GM18511 (cell line): ENCODE results near the gene TST.
"Not testable (repeated sequence)": the region's sequence is repeated elsewhere in the genome, so short reads cannot be mapped to it uniquely, and the experiment has no call there.

ENCODE experiments used
- ATAC-seq: cut with Tn5 transposase; IDR thresholded peaks from one replicate; pipeline ENCODE4 v1.9.1; 2021; ENCODE audit warnings: mild to moderate bottlenecking, moderate library complexity; ENCODE audit not compliant: unreplicated experiment

The TST gene

DNA sequence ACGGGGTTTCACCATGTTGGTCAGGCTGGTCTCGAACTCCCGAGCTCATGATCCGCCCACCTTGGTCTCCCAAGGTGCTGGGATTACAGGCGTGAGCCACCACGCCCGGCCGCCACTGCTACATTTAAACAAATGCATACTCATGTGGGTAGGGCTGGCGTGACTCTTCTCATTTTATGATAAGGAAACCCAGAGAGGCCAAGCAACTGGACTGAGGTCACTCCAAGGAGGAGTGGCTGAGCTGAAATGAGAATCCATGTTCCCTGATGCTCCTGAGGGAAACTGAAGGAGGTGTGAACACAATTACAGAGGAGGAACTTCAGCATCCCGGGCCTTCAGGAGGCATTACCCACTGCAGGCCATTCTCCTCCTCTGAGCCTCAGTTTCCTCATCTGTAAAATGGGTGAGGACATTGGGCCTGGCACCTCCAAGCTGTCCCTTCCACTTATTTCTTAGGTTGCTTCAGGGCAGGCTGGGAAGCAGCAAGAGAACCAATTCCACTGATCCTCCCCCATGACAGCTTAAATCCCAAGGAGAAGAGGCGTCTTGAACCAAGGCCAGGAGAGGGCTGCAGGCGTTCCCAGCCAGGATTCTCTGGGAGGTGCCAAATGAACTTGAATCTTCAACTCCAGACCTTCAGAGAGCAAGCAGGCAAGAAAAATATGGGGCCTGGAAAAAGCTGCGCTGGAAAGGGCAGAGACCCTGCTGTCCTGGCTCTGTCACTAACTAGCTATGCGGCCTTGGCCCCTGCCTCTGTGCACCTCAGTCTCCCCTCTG, 2.9 kb downstream of the TST start:
- ATAC-seq = no peak

DNA sequence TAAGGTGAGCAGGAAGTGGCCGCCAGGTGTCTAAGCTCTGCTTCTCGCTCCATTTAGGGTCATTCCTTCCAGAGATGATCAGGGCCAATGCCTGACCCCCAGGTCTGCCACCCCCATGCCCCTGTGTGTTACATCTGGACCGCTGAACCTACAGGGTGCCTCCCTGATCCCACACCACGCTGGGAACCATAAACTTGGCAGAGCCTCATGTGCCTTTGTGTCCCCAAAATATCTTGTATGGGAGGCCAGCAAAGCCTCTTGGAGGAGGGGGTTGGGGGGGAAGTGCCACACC, 3.7 kb downstream of the TST start:
- ATAC-seq = no peak

DNA sequence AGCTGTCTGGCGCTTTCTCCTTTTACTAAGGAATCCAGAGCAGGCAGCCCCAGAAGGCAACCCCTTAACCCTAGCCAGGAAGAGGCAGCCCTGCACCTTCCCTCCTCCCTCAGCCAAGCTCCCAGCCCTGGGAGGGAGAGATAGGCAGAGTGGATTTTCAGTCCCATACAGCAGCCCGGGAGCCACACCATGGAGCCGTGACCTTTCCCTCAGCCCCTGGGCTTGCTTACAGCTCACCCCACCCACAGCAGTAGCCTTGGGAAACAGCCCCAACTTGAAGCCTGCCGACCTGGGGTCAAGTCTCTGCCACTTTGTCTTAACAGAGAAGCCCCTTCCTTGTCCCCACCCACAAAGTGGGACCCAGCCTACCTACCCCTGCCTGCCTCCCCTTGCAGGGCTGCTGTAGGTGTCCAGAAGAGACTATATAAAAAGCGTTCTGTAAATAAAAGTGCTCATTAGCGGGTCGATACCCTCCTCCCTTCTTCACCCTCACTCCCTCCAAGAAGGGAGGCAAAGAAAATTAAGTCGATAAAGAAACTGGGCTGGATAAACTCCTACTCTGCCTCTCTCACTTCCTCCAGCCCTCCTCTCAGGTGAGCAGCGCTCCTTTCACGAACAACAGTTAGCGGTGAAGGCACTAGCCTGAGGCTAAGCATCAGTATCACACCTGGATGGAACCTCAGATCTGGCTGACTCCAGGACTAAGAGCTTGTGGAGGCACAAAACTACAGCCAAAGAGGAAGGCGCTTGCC, 4.2 kb downstream of the TST start:
- no peak for ATAC-seq

DNA sequence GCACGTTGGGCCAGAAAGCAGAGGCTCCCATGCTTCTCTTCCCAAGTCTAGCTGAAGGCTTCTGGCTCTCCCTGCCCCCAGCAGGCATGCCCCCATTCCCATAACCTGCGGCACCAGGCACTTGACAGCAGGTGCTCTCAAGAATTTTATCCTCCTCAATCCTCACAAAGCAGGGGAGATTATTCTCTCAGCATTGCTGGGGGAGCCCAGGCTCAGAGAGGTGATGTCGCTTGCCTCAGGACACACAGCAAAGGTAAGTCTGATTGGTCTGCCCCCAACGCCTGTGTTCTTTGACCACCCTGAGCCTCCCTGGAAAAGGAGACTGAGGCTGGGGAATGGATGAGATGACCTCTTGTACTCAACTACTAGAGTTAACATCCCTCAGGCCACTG, 4.8 kb downstream of the TST start:
- no peak for ATAC-seq

DNA sequence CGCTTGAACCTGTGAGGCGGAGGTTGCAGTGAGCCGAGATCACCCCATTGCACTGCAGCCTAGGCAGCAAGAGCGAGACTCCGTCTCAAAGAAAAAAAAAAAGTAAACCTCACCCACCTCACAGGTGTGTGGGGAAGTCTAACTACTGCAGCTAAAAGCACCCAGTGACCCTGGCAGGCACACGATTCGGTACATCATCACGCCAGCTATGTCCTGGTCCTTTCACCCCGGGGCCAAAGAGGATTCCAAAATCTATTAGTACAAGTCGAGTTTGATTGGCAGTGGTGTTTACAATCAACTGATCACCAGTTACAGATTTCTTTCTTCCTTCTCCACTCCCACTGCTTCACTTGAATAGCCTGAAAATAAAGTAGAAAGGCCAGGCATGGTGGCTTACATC, 6.3 kb downstream of the TST start:
- ATAC-seq = no peak

DNA sequence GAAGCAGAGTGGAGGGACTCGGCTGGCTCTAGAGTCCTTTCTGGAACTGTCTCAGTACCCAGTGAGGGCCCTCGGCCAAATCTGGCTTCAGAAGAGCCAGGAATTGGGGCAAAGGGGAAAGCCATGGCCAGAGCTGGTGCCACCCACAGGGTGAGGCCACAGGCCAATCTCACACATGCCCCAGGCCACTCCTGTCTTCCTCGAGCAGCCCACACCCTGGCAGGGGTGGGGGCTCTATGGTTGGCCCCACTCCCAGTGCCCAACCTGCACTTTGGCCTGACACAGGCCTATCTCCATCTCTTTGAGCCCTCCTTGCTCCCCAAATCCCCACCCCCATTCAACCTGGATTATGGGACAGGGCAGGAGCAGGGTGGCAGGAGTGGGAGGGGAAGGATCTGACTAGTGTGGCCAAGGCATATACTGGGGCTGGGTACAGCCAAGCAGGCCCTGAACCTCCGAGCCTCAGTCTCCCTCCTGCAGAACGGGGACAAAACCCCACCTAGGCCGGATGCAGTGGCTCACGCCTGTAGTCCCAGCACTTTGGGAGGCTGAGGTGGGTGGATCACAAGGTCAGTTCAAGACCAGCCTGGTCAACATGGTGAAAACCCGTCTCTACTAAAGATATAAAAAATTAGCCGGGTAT, 6.9 kb downstream of the TST start:
- ATAC-seq = no peak

DNA sequence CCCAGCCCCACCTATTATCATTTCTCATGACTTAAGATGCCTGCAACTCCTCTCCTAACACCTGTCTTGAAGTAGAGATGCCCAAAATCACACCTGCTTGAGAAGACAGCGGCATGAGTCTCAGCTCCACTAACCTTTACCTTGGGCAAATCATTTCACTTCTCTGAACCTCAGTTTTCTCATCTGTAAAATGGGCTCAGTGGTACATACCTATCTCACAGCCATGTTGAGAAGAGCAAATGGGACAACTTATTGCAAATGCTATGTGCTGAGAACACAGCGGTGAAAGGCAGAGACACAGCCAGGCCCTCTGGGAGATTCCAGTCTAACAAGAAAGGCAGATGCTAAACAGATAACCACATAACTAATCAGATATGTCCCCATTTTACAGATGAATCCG, 7.8 kb downstream of the TST start:
- no peak for ATAC-seq

DNA sequence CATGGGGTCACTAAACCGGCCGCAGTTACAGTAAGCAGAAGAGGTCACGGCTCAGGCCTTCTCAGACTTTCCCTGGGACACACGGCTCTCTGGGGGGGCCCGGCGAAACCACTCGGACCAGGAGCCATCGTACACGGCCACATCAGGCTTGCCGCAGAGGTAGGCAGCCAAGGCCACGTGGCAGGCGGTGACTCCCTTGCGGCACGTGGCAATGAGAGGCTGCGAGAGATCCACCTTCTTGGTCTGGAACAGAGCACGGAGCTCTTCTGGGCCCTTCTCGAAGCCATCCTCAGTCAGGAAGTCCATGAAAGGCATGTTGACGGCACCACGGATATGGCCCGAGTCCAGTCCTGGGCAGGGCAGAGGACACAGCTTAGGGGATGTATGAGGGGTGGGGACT, 8.3 kb downstream of the TST start:
- ATAC-seq = no peak

DNA sequence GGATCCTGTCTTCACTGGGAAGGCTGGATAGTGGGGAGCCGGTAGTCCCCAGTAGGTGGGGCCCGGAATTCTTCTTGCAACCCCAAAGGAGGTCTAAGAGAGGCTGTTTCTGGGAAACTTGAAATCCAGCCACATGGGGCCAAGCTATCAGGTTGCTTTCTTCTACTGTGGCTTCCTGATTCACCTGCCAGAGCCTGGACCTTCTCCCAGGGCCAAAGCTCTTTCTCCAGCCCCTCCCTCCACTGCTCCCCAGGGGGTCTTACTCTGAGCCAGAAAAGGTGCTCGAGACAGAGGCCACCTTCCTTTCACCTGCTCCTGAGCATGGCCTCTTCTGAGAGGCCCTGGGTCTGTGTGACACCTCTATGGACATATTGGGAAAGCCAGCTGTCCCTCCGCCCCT, 9.1 kb downstream of the TST start:
- ATAC-seq = no peak

DNA sequence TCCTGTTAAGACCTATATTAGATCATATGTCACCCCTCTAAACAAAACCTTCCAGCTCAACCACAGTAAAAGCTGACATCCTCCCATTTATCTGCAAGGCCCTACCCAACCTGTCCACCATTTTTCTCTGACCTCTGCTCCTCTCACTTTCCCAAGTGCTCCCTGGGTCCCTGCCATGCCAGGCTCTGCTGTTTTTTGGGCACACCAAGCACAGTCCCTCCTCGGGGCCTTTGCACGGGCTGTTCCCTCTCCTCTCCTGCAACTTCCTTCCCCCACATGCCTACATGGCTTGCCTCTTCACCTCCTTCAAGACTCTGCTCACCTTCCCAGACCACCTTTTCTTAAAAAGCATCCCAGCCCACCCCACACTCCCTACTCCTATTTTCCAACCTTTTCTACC, 9.8 kb downstream of the TST start:
- no peak for ATAC-seq

DNA sequence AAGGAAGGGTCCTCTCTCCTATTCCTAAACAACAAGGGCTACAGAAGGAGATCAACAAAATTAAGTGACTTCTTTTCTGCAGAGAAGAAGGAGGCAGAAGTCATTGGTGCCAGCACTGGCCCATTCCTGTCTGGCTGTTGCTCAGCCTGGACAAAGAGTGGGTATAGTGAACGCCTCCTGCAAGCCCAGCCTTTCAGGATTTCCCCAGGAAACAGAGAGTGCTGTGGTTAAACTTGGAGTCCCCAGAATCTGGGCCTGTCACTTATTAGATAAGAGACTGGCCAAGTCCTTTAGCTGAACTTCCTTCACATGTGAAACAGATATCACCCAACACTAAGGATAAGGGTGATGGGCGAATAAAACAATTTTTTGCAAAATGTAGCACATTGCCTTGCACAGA, 10.9 kb downstream of the TST start:
- no peak for ATAC-seq

DNA sequence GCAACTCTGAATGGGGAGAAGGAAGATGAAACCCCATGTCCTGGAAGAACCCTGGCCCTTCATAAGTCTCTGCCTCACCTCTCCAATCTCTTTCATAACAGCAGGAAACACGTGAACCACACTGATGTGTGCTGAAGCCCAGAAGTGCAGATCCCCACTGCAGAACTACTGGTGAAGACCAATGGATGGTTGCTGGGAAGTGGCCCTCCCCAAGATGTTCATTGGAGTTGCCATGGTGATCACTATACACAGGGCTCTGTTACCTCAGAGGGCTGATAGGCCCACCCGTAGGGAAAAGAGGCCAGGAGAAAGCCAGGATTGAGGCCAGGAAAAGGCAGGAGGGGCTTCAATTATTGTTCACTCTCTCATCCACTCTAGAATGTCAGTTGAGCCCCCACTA, 11.6 kb downstream of the TST start:
- no peak for ATAC-seq

DNA sequence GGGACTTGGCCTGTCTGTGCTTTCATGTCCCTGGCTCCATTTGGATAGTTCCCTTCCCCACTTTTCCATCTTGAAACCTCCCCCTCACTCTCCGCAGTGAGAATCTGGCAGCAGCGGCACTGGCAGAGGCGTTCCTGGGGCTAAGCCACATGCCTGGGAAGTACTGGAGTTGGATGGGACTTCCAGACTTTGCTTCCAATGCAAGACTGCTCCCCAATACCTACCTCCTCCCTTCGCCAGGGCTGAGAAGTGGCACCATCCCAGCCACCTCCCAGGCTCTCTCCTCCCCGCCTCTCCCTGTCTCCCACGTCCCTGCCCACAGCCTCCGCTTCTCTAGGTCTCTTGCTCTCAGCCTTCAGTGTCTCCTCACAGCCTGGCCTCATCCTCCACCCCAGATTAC, 16.6 kb downstream of the TST start:
- ATAC-seq = no peak

DNA sequence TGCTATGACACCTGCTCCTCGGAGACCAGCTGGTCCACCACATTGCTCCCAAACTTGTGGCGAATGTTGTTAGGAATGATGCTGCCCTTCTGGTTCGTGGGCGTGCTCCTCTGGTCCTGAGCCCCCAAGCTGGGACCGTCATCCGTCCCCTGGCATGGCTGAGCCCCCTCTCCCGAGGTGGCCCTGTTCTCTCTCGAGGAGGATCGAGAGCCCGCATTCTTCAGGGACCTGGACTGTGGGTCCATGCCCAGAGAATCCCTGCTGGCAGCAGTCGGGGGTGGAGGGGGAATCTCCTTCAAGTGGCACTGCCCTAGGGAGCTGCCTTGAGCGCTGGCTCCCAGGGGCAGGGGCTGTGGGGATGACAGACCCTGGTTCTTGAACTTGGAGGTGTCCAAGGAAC, 17.4 kb downstream of the TST start:
- no peak for ATAC-seq

DNA sequence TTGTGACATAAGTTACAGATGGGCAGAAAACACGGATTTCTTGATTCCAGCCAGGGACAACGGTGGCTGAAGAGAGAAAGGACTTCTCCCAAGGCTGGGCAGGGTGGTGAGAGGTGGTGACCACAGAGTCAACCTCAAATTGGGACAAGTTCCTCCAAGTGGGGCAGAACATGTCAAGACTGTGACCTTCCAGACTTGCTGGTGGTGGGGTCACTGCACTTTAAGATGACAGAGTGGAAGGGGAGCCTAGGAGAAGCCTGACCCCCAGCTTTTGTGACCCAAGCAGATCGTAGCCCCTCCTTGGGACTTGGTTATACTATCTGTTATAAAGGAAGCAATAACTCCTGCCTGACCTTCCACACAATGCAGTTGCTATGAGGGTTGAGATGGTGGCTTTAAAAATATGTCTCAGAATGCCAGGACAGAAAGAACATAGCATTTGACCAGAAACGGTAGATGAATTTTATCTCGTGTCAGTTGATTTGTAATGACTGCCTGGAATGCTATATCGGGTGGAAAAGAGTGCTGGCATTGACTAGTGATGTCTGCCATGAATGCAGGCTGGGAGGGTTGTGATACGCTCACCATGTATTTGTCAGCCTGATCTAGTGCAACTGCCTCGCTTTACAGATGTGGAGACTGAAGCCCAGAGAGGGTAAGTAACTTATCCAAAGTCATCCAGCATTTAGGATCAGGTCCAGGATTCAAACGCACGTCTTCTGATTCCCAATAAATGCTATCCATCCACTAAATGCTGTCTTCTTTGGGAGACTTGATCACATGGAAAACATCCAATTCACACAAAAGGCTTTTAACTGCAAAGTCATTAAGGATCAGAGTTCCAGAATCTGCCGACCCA, 18.3 kb downstream of the TST start:
- no peak for ATAC-seq

DNA sequence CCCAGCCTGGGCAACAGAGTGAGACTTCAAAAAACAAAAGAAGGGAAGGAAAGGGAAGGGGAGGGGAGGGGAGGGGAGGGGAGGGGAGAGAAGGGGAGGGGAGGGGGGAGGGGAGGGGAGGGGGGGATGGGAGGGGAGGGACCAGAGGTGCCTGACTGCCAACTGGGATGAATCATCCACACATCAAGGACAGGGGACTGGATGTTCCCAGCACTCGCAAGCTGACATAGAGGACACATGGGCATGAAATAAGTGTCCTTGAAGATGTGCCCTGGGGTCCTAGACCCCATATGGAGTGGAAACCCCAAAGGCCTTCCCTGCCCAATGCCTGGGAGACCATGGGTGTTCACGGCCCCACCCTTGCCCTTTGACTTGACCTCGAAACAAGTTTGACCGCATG, 19.8 kb downstream of the TST start:
- no peak for ATAC-seq

DNA sequence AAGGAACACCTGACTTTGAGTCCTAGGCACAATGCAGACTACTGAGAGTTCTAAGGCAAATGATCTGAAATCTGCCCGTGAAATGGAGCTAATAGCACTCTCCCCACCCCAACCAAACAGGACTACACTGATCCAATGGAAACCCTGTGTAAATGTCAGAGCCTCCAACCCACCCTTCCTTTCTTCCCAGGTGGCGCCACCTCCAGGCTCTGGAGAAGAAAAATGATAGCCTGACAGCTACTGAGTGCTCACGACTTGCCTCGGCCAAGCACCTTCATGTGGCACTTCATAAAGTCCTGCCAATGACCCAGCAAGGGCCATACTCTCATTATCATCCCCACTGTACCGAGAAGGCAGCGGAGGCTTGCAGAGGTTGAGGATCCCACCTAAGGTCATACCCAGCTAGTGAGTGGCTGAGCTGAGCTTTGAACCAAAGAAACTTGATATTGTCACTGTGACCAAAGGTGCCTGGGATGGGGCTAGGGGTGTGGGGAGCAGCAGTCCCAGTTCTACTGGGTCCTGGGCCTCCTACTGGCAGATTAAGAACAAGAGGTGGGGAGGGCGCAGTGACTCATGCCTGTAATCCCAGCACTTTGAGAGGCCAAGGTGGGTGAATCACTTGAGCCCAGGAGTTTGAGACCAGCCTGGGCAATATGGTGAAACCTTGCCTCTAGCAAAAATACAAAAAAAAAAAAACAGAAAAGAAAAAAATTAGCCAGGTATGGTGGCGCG, 20.5 kb downstream of the TST start:
- no peak for ATAC-seq

DNA sequence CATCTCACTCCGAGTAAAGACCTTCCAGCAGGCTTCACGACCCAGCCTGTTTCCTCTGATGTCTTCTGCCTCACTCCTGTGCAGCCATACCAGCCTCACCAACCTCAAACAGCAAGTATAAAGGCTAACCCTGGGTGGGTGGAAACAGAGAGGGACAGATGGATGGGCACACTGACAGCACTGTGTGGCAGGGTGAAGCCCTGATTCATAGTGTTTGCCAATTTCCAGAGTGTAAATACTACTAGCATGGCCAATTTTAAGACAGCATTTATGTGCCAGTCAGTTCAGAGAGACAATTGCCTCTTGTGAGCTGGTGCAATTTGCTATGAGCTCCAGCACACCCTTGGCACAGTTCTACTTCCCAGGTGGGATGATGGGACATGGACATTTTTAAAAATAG, 21.5 kb downstream of the TST start:
- ATAC-seq = no peak

DNA sequence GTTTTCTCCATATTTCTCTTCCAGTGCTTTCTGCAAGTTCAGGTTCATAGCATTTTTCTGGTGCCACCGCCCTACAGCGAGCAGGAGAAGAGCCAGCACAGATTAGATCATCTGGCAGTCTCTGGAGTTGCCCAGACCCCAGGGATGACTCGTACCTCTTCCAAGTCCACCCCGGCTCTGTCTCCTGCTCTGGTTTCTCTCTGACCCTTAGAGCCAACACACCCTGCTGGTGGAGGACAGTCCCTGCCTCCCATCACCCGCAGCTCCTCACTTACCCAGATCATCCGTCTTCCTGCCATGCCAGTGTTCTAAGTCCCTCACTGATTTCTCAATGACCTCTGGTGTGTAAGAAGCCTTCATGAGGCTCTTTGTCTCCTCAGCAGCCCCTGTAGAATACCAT, 28.0 kb downstream of the TST start:
- ATAC-seq = no peak

DNA sequence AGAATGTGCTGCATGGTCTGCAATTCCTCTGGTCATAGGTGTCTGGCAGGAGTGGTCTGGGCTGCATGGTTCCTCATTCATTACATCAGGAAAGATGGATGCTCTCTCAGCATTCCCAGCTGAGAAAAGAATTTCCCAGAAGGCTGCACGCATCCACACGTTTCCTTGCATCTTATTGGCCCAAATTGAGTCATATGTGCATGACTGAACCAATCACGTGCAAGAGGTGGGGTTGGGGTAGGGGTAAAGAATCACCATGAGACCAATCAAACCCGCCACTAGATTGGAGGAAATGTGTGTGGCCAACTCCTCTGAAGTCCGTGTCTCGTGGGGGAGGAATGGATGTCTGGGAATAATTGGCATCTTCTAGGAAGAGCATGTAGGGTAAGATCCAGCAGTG, 28.8 kb downstream of the TST start:
- no peak for ATAC-seq

DNA sequence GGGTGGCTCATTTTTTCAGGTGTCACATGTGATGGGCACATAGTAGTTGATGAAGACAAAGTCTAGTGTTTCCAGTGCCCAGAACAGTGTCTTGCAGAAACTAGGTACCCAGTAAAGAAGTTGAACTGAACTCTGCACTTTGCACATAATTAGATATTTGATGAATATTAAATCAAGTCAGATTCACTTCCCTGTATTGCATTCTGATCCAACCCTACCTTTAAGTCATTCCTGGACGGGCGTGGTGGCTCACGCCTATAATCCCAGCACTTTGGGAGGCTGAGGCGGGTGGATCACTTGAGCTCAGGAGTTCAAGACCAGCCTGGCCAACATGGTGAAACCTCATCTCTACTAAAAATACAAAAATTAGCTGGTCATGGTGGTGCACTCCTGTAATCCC, 30.2 kb downstream of the TST start:
- ATAC-seq = not testable (repeated sequence)
